ENCODE measurements around the gene CDH6. TPM values are rescaled to one million over a fixed set of nuclear protein-coding genes. Genes with fewer than 3 reads are reported as not detected.

CDH6 gene
- total and polyA plus RNA-seq, 2 of the 13 experiments (the other 11 are each of a cell fraction or from before 2014, with no cell fraction given), result not detected

GRCh38 chr5:31251032-31251431, 57.5 kb downstream of the CDH6 start:
- Histone ChIP-seq H3K4me1 (ENCODE audit: insufficient read depth, low read length) (no peaks in the 10 kb centered on the region), H3K9me3 (ENCODE audit: low read length) (no peaks in the 10 kb centered on the region), H3K27me3 (ENCODE audit: control insufficient read depth in 1 of 2, insufficient read depth in 2 of 2, low read length in 2 of 2) (no peaks in the 10 kb centered on the region), H3K36me3 (replicated peaks in 1 of 2; ENCODE audit: control insufficient read depth in 1 of 2, insufficient read depth in 2 of 2, low read length in 2 of 2) (no peaks in the 10 kb centered on the region), H4K20me1 (ENCODE audit: insufficient read depth, low read length) (no peaks in the 10 kb centered on the region), H3K4me2 (ENCODE audit: low read depth, low read length) (no peak overlapping the region), H2AFZ (ENCODE audit: low read length) (no peak overlapping the region), H3K27ac (ENCODE audit: extremely low read length, insufficient read depth, low read length) (no peak overlapping the region), H3K9ac (ENCODE audit: insufficient read depth, low read depth, low read length) (no peak overlapping the region), H3K79me2 (ENCODE audit: insufficient read depth, low read length) (no peaks in the 10 kb centered on the region), H3K4me3 (replicated peaks in 1 of 3; ENCODE audit: insufficient read depth in 1 of 3, low read depth in 2 of 3, low read length in 3 of 3) (no peak overlapping the region)
- CTCF ChIA-PET (ENCODE audit: low intra/inter-chr PET ratio, low total read pairs), result no interaction called here
- in situ Hi-C loops (cut with HindIII; ENCODE audit: extremely low pct_ligation_motif_present, low pct_unique_long_range_greater_than_20kb) (no loop called here), intact Hi-C loops (cut with micrococcal nuclease; ENCODE audit: unreplicated experiment) (no loop called here)
- BruUV-seq (replicated peaks), result no TSS peak
- POLR2A ChIA-PET, result no interaction called here
- TF ChIP-seq ZBTB37 (CRISPR knock-in tag; IDR thresholded peaks at IDR 0.05) (no peak), NR0B2 (CRISPR knock-in tag; IDR thresholded peaks at IDR 0.05) (no peak)
- WGBS (ENCODE audit: low lambda C conversion rate), result 0% methylated on average over 2 of the region's 4 CpGs
- FAIRE-seq (no peak), ATAC-seq (no peak), DNase-seq (ENCODE audit: low spot score) (no peak)

GRCh38 chr5:31255041-31255440, 61.6 kb downstream of the CDH6 start:
- no peaks in the 10 kb centered on the region for H3K4me1 ChIP-seq (ENCODE audit: insufficient read depth, low read length)
- intact Hi-C loops (cut with micrococcal nuclease; ENCODE audit: unreplicated experiment), result no loop called here
- H3K36me3 ChIP-seq (replicated peaks in 1 of 2; ENCODE audit: control insufficient read depth in 1 of 2, insufficient read depth in 2 of 2, low read length in 2 of 2), result no peaks in the 10 kb centered on the region
- BruUV-seq (replicated peaks), result no TSS peak
- no peaks in the 10 kb centered on the region for H3K79me2 ChIP-seq (ENCODE audit: insufficient read depth, low read length)
- in situ Hi-C loops (cut with HindIII; ENCODE audit: extremely low pct_ligation_motif_present, low pct_unique_long_range_greater_than_20kb), result no loop called here
- no peak overlapping the region for H2AFZ ChIP-seq (ENCODE audit: low read length)
- ATAC-seq (no peak), DNase-seq (ENCODE audit: low spot score) (no peak), FAIRE-seq (no peak)
- H3K27me3 ChIP-seq (ENCODE audit: control insufficient read depth in 1 of 2, insufficient read depth in 2 of 2, low read length in 2 of 2), result no peaks in the 10 kb centered on the region
- no peaks in the 10 kb centered on the region for H4K20me1 ChIP-seq (ENCODE audit: insufficient read depth, low read length)
- no peak overlapping the region for H3K4me2 ChIP-seq (ENCODE audit: low read depth, low read length)
- POLR2A ChIA-PET, result no interaction called here
- H3K9ac ChIP-seq (ENCODE audit: insufficient read depth, low read depth, low read length), result no peak overlapping the region
- H3K9me3 ChIP-seq (ENCODE audit: low read length), result no peaks in the 10 kb centered on the region
- CTCF ChIA-PET (ENCODE audit: low intra/inter-chr PET ratio, low total read pairs), result no interaction called here
- 37% methylated on average over 10 of the region's 10 CpGs for WGBS (ENCODE audit: low lambda C conversion rate)
- no peak overlapping the region for H3K27ac ChIP-seq (ENCODE audit: extremely low read length, insufficient read depth, low read length)
- H3K4me3 ChIP-seq (replicated peaks in 1 of 3; ENCODE audit: insufficient read depth in 1 of 3, low read depth in 2 of 3, low read length in 3 of 3), result no peak overlapping the region
- TF ChIP-seq GLI4 (CRISPR knock-in tag; IDR thresholded peaks at IDR 0.05; ENCODE audit: borderline replicate concordance) (no peak), ARID4A (CRISPR knock-in tag; IDR thresholded peaks at IDR 0.05; ENCODE audit: borderline replicate concordance) (no peak), NFKB2 (CRISPR knock-in tag; IDR thresholded peaks at IDR 0.05; ENCODE audit: borderline replicate concordance) (no peak), ZMAT3 (CRISPR knock-in tag; conservative IDR thresholded peaks at IDR 0.05) (no peak), ZBED4 (CRISPR knock-in tag; IDR thresholded peaks at IDR 0.05; ENCODE audit: borderline replicate concordance) (no peak), ZIK1 (CRISPR knock-in tag; IDR thresholded peaks at IDR 0.05; ENCODE audit: borderline replicate concordance, low read depth) (no peak)
